ENCODE data around the gene CTR9. TPM values are rescaled to one million over a fixed set of nuclear protein-coding genes. Genes with fewer than 3 reads are reported as not detected.

The CTR9 gene
- total RNA-seq, 2 experiments from 2014 or later = 45.3 to 47.6 TPM

DNA sequence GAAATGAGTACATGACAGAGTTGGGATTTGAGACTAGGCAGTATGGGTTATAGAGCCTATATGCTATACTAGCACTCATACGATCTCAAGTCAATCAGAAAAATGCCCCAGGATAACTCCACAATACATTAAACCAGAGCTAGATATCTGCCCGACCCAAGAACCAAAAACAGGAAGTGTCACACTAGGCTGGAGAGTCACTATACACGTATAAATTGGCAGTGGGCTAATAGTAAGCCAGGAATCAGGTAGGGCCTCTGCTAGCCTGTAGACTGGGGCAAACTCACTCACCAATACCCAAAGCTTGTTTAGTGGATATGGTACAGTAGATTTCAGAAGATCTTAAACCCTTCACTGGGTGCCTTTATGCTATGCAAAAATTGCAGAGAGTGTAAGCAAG lies 73.8 kb downstream of the CTR9 start:
- no peaks in the 10 kb centered on the region for H3K9me3 Mint-ChIP-seq
- H3K36me3 Mint-ChIP-seq = peaks cover 7% of the 10 kb centered on the region
- H3K4me1 Mint-ChIP-seq = peaks cover 5% of the 10 kb centered on the region
- H3K27ac Mint-ChIP-seq = no peak overlapping the region
- POLR2A ChIA-PET = interaction anchor here (0.6 to 0.7 kb wide), 2 partner anchors 15 to 31 kb away, joined by 3 read pairs; no protein-coding TSS in a partner anchor
- DNase-seq (no peak), ATAC-seq (ENCODE audit: low read depth) (peak; percentile 50)
- H3K27me3 Mint-ChIP-seq = no peaks in the 10 kb centered on the region
- no peak overlapping the region for H3K4me3 Mint-ChIP-seq

DNA sequence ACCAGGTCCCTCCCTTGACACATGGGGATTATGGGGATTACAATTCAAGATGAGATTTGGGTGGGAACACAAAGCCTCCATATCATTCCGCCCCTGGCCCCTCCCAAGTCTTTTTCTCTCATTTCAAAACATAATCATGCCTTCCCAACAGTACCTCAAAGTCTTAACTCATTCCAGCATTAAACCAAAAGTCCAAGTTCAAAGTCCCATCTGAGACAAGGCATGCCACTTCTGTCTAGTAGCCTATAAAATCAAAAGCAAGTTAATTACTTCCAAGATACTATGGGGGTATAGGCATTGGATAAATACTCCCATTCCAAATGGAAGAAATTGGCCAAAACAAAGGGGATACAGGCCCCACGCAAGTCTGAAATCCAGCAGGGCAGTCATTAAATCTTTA lies 77.4 kb downstream of the CTR9 start:
- H3K4me3 Mint-ChIP-seq = no peak overlapping the region
- H3K27ac Mint-ChIP-seq = no peak overlapping the region
- H3K27me3 Mint-ChIP-seq = no peaks in the 10 kb centered on the region
- peaks cover 1% of the 10 kb centered on the region for H3K9me3 Mint-ChIP-seq
- POLR2A ChIA-PET = interaction anchor here (0.6 to 2.0 kb wide), 3 partner anchors 19 to 77 kb away, joined by 3 to 8 read pairs (median 4); partner anchors contain the start of gene CTR9
- H3K4me1 Mint-ChIP-seq = peaks cover 4% of the 10 kb centered on the region
- ATAC-seq (ENCODE audit: low read depth) = no peak
- no peak for DNase-seq
- H3K36me3 Mint-ChIP-seq = peaks cover 7% of the 10 kb centered on the region

DNA sequence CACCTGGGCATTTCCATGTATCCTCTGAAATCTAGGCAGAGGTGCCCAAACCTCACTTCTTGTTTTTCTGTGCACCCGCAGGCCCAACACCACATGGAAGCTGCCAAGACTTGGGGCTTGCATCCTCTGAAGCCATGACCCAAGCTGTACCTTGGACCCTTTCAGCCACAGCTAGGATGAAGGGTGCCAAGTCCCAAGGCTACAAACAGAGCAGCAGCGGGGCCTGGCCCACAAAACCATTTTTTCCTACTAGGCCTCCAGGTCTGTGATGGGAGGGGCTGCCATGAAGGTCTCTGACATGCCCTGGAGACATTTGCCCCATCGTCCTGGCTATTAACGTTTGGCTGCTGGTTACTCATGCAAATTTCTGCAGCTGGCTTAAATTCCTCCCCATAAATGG lies 78.1 kb downstream of the CTR9 start:
- no peak for DNase-seq
- Mint-ChIP-seq H3K27me3 (no peaks in the 10 kb centered on the region), H3K9me3 (peaks cover 1% of the 10 kb centered on the region), H3K36me3 (peaks cover 7% of the 10 kb centered on the region), H3K4me3 (no peak overlapping the region), H3K27ac (no peak overlapping the region), H3K4me1 (peaks cover 4% of the 10 kb centered on the region)
- ATAC-seq (ENCODE audit: low read depth) = no peak
- POLR2A ChIA-PET = interaction anchor here (1.1 to 2.0 kb wide), 2 partner anchors 20 to 78 kb away, joined by 4 to 8 read pairs; partner anchors contain the start of gene CTR9

Other genes with a start within 250 kb of the CTR9 start
- 10 to 100 TPM; 13.6 to 13.8 TPM for gene RNF141, start 210.1 kb upstream of the CTR9 start, total RNA-seq
- not detected for gene LYVE1, start 182.6 kb upstream of the CTR9 start, total RNA-seq
- not detected for gene IRAG1, start 57.5 kb upstream of the CTR9 start, total RNA-seq
- gene EIF4G2, start 57.7 kb downstream of the CTR9 start, total RNA-seq = 100 to 1,000 TPM; 586 to 630 TPM
- gene ZBED5, start 106.8 kb downstream of the CTR9 start, total RNA-seq = 10 to 100 TPM; 69.7 to 72.0 TPM